Chondrocyte (in vitro differentiated cells): ENCODE measurements around the gene PAK5. TPM values are rescaled to one million over a fixed set of nuclear protein-coding genes. Genes with fewer than 3 reads are reported as not detected.

ENCODE experiments used
- DNase-seq: peaks from one replicate; pipeline ENCODE4 v3.0.0; 2021; ENCODE audit warnings: mixed read lengths, low spot score
- H3K27ac Mint-ChIP-seq: one replicate; pipeline ENCODE4 v1.8.0; 2021; ENCODE audit warnings: mild to moderate bottlenecking, moderate library complexity, mixed read lengths; ENCODE audit not compliant: unreplicated experiment
- H3K27me3 Mint-ChIP-seq: 2 replicates; pipeline ENCODE4 v1.8.0; 2021; ENCODE audit warnings: low read depth, mixed read lengths
- H3K36me3 Mint-ChIP-seq: 2 replicates; pipeline ENCODE4 v1.8.0; 2021; ENCODE audit warnings: low read depth, mixed read lengths
- H3K4me1 Mint-ChIP-seq: 2 replicates; pipeline ENCODE4 v1.8.0; 2021; ENCODE audit warnings: low read depth, mild to moderate bottlenecking, mixed read lengths
- H3K4me3 Mint-ChIP-seq: one replicate; pipeline ENCODE4 v1.8.0; 2021; ENCODE audit warnings: mild to moderate bottlenecking, moderate library complexity, mixed read lengths; ENCODE audit not compliant: unreplicated experiment
- H3K9me3 Mint-ChIP-seq: 2 replicates; pipeline ENCODE4 v1.8.0; 2021; ENCODE audit warnings: low read depth, mixed read lengths
- CTCF ChIP-seq: fragments of 200-600 bp; sonication (generic); IDR thresholded peaks from 2 replicates; pipeline ENCODE4 v1.5.0; 2021; ENCODE audit warnings: antibody characterized with exemption, mild to moderate bottlenecking, moderate library complexity
- total RNA-seq: library from RNA; stranded (reverse); gene quantifications from 3 replicates; pipeline ENCODE4 v1.2.1, GENCODE V29; 2021

PAK5 gene
- total RNA-seq, 1 donor from 2014 or later: not detected

GRCh38 chr20:9740486-9740885 is 98.4 kb downstream of the PAK5 start:
- no peaks in the 10 kb centered on the region for H3K27me3 Mint-ChIP-seq
- H3K27ac Mint-ChIP-seq: no peak overlapping the region
- TF ChIP-seq CTCF: no peak
- H3K36me3 Mint-ChIP-seq: no peaks in the 10 kb centered on the region
- DNase-seq: no peak
- peaks cover 19% of the 10 kb centered on the region for H3K9me3 Mint-ChIP-seq
- no peak overlapping the region for H3K4me3 Mint-ChIP-seq
- no peaks in the 10 kb centered on the region for H3K4me1 Mint-ChIP-seq

- no peaks in the 10 kb centered on the region for H3K36me3 Mint-ChIP-seq
- peaks cover 22% of the 10 kb centered on the region for H3K9me3 Mint-ChIP-seq
- DNase-seq: no peak
- no peak overlapping the region for H3K4me3 Mint-ChIP-seq
- H3K27ac Mint-ChIP-seq: no peak overlapping the region
- TF ChIP-seq CTCF: no peak
- H3K4me1 Mint-ChIP-seq: no peaks in the 10 kb centered on the region
- no peaks in the 10 kb centered on the region for H3K27me3 Mint-ChIP-seq
Observed at GRCh38 chr20:9739991-9740390, 98.9 kb downstream of the PAK5 start.

GRCh38 chr20:9736373-9736772 is 102.5 kb downstream of the PAK5 start:
- Mint-ChIP-seq H3K27ac (no peak overlapping the region), H3K4me1 (no peaks in the 10 kb centered on the region), H3K36me3 (no peaks in the 10 kb centered on the region), H3K9me3 (peaks cover 16% of the 10 kb centered on the region), H3K27me3 (no peaks in the 10 kb centered on the region), H3K4me3 (no peak overlapping the region)
- no peak for TF ChIP-seq CTCF
- no peak for DNase-seq

- peaks cover 2% of the 10 kb centered on the region for H3K27me3 Mint-ChIP-seq
- no peak for TF ChIP-seq CTCF
- H3K4me3 Mint-ChIP-seq: no peak overlapping the region
- peaks cover 2% of the 10 kb centered on the region for H3K36me3 Mint-ChIP-seq
- no peak for DNase-seq
- no peaks in the 10 kb centered on the region for H3K4me1 Mint-ChIP-seq
- H3K9me3 Mint-ChIP-seq: peaks cover 4% of the 10 kb centered on the region
- H3K27ac Mint-ChIP-seq: no peak overlapping the region
Observed at GRCh38 chr20:9723501-9724202, 115.2 kb downstream of the PAK5 start.

- no peaks in the 10 kb centered on the region for H3K36me3 Mint-ChIP-seq
- no peak overlapping the region for H3K27ac Mint-ChIP-seq
- H3K9me3 Mint-ChIP-seq: no peaks in the 10 kb centered on the region
- H3K4me3 Mint-ChIP-seq: no peak overlapping the region
- no peak for DNase-seq
- H3K27me3 Mint-ChIP-seq: peaks cover 8% of the 10 kb centered on the region
- TF ChIP-seq CTCF: no peak
- no peaks in the 10 kb centered on the region for H3K4me1 Mint-ChIP-seq
Observed at GRCh38 chr20:9711872-9712271, 127.0 kb downstream of the PAK5 start.
